Thyroid gland (tissue), 4 donors: ENCODE data around the gene SNAPC4.

Source experiments
- POLR2A ChIP-seq, 2 donors: fragments of 450-650 bp; IDR thresholded peaks; one replicate each; pipeline ENCODE4 v1.6.1; 2017; ENCODE audit warnings: antibody characterized with exemption in 2 of 2, mild to moderate bottlenecking in 2 of 2, moderate library complexity in 1 of 2
- TF ChIP-seq, protein P1 (sequence below), 6 experiments: fragments of 200-600 bp in 3 of 6; fragments of 450-650 bp in 3 of 6; sonication (generic) in 3 of 6; IDR thresholded peaks; one replicate each; pipeline ENCODE4 v1.5.1; 2016 to 2019; ENCODE audit warnings: antibody characterized with exemption in 6 of 6, mild to moderate bottlenecking in 2 of 6, inconsistent platforms in 1 of 6, moderate library complexity in 1 of 6

GRCh38 chr9:136385015-136385414, 15.0 kb downstream of the SNAPC4 start:
- TF ChIP-seq, protein P1, sequence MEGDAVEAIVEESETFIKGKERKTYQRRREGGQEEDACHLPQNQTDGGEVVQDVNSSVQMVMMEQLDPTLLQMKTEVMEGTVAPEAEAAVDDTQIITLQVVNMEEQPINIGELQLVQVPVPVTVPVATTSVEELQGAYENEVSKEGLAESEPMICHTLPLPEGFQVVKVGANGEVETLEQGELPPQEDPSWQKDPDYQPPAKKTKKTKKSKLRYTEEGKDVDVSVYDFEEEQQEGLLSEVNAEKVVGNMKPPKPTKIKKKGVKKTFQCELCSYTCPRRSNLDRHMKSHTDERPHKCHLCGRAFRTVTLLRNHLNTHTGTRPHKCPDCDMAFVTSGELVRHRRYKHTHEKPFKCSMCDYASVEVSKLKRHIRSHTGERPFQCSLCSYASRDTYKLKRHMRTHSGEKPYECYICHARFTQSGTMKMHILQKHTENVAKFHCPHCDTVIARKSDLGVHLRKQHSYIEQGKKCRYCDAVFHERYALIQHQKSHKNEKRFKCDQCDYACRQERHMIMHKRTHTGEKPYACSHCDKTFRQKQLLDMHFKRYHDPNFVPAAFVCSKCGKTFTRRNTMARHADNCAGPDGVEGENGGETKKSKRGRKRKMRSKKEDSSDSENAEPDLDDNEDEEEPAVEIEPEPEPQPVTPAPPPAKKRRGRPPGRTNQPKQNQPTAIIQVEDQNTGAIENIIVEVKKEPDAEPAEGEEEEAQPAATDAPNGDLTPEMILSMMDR (IDR thresholded peaks at IDR 0.05), result no peak
- TF ChIP-seq POLR2A (IDR thresholded peaks at IDR 0.05), result no peak
